ENCODE results near the gene PCOLCE2. TPM values are rescaled to one million over a fixed set of nuclear protein-coding genes. Genes with fewer than 3 reads are reported as not detected.
A peak's percentile ranks its signal among the peaks of the same experiment; 100 is the strongest.

PCOLCE2 gene
- total and polyA plus RNA-seq, 2 experiments from 2014 or later, result 45.4 to 46.4 TPM

- TF ChIP-seq EZH2 (IDR thresholded peaks at IDR 0.05; ENCODE audit: insufficient read depth, poor library complexity, severe bottlenecking) (no peak), EZH2phosphoT487 (IDR thresholded peaks at IDR 0.05; ENCODE audit: insufficient read depth, low read depth) (no peak)
- in situ Hi-C loops (cut with MboI), result no loop called here
- H3K36me3 ChIP-seq (ENCODE audit: low read depth), result no peaks in the 10 kb centered on the region
- H3K4me3 ChIP-seq, result no peak overlapping the region
- no peak overlapping the region for H3K9ac ChIP-seq
- H3K4me2 ChIP-seq (ENCODE audit: unreplicated experiment), result peak overlapping the region; percentile 21
- peaks cover 44% of the 10 kb centered on the region for H3K4me1 ChIP-seq (ENCODE audit: insufficient read depth)
- no peaks in the 10 kb centered on the region for H3K9me2 ChIP-seq (ENCODE audit: insufficient read depth)
- 18 to 24% methylated on average over 10 of the region's 10 CpGs for WGBS, 2 experiments (ENCODE audit: low coverage in 1 of 2, low lambda C conversion rate in 2 of 2, missing lambda C conversion rate in 2 of 2)
- peak; percentile 81 for DNase-seq
- no peaks in the 10 kb centered on the region for H3K27me3 ChIP-seq (replicated peaks; ENCODE audit: insufficient read depth)
- H3F3A ChIP-seq (ENCODE audit: insufficient read depth), result peaks cover 25% of the 10 kb centered on the region
- H2AFZ ChIP-seq, result no peak overlapping the region
- H4K20me1 ChIP-seq (ENCODE audit: insufficient read depth), result no peaks in the 10 kb centered on the region
- no peaks in the 10 kb centered on the region for H3K9me3 ChIP-seq (ENCODE audit: low read depth)
- H3K79me2 ChIP-seq (ENCODE audit: insufficient read depth), result no peaks in the 10 kb centered on the region
- H3K27ac ChIP-seq, result no peak overlapping the region
Observed at GRCh38 chr3:142853270-142854168, 35.4 kb downstream of the PCOLCE2 start.

DNA sequence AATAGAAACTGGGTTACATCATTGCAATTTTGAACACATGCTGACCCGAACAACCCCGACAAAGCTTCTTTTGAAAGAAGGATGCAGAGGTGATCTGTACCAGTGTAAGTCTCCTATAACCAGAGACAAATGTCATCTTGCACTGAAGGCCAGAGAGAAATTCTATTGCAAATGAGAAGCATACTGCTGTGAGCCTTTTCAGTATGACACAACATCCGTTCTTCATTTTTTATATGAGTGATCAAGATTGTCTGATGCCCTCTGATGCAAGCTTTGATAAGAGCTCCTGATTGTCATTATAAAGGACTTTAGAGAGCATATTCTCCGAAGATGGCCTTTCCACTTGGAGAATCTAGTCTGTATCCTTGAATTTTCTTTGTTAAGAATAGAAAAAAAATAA is 36.9 kb downstream of the PCOLCE2 start:
- peaks cover 44% of the 10 kb centered on the region for H3K4me1 ChIP-seq (ENCODE audit: insufficient read depth)
- no peak overlapping the region for H3K4me3 ChIP-seq
- TF ChIP-seq EZH2 (IDR thresholded peaks at IDR 0.05; ENCODE audit: insufficient read depth, poor library complexity, severe bottlenecking) (no peak), EZH2phosphoT487 (IDR thresholded peaks at IDR 0.05; ENCODE audit: insufficient read depth, low read depth) (no peak)
- H3K27ac ChIP-seq, result no peak overlapping the region
- peak; percentile 47 for DNase-seq
- no peaks in the 10 kb centered on the region for H3K9me3 ChIP-seq (ENCODE audit: low read depth)
- H3F3A ChIP-seq (ENCODE audit: insufficient read depth), result peaks cover 25% of the 10 kb centered on the region
- in situ Hi-C loops (cut with MboI), result no loop called here
- H3K4me2 ChIP-seq (ENCODE audit: unreplicated experiment), result no peak overlapping the region
- no peak overlapping the region for H3K9ac ChIP-seq
- H3K79me2 ChIP-seq (ENCODE audit: insufficient read depth), result no peaks in the 10 kb centered on the region
- no peak overlapping the region for H2AFZ ChIP-seq
- H4K20me1 ChIP-seq (ENCODE audit: insufficient read depth), result no peaks in the 10 kb centered on the region
- no peaks in the 10 kb centered on the region for H3K9me2 ChIP-seq (ENCODE audit: insufficient read depth)
- WGBS, 2 experiments (ENCODE audit: low coverage in 1 of 2, low lambda C conversion rate in 2 of 2, missing lambda C conversion rate in 2 of 2), result 17 to 25% methylated on average over 4 of the region's 4 CpGs
- no peaks in the 10 kb centered on the region for H3K27me3 ChIP-seq (replicated peaks; ENCODE audit: insufficient read depth)
- H3K36me3 ChIP-seq (ENCODE audit: low read depth), result no peaks in the 10 kb centered on the region

GRCh38 chr3:142850395-142851023 is 38.4 kb downstream of the PCOLCE2 start:
- TF ChIP-seq EZH2phosphoT487 (IDR thresholded peaks at IDR 0.05; ENCODE audit: insufficient read depth, low read depth) (no peak), EZH2 (IDR thresholded peaks at IDR 0.05; ENCODE audit: insufficient read depth, poor library complexity, severe bottlenecking) (no peak)
- H4K20me1 ChIP-seq (ENCODE audit: insufficient read depth), result no peaks in the 10 kb centered on the region
- in situ Hi-C loops (cut with MboI), result no loop called here
- H3K4me2 ChIP-seq (ENCODE audit: unreplicated experiment), result peak overlapping the region; percentile 59
- peaks cover 44% of the 10 kb centered on the region for H3K4me1 ChIP-seq (ENCODE audit: insufficient read depth)
- H3K79me2 ChIP-seq (ENCODE audit: insufficient read depth), result no peaks in the 10 kb centered on the region
- H3K27ac ChIP-seq, result peak overlapping the region; percentile 66
- no peaks in the 10 kb centered on the region for H3K27me3 ChIP-seq (replicated peaks; ENCODE audit: insufficient read depth)
- no peaks in the 10 kb centered on the region for H3K9me3 ChIP-seq (ENCODE audit: low read depth)
- H3F3A ChIP-seq (ENCODE audit: insufficient read depth), result peaks cover 25% of the 10 kb centered on the region
- H3K9ac ChIP-seq, result 0 out of 2 replicates have a peak overlapping the region, but pooled peaks have one; percentile 13
- no peaks in the 10 kb centered on the region for H3K36me3 ChIP-seq (ENCODE audit: low read depth)
- H3K4me3 ChIP-seq, result 0 out of 2 replicates have a peak overlapping the region, but pooled peaks have one; percentile 24
- 0% methylated on average over 2 of the region's 2 CpGs for WGBS, 2 experiments (ENCODE audit: low coverage in 1 of 2, low lambda C conversion rate in 2 of 2, missing lambda C conversion rate in 2 of 2)
- no peaks in the 10 kb centered on the region for H3K9me2 ChIP-seq (ENCODE audit: insufficient read depth)
- DNase-seq, result peak; percentile 96
- no peak overlapping the region for H2AFZ ChIP-seq

DNA sequence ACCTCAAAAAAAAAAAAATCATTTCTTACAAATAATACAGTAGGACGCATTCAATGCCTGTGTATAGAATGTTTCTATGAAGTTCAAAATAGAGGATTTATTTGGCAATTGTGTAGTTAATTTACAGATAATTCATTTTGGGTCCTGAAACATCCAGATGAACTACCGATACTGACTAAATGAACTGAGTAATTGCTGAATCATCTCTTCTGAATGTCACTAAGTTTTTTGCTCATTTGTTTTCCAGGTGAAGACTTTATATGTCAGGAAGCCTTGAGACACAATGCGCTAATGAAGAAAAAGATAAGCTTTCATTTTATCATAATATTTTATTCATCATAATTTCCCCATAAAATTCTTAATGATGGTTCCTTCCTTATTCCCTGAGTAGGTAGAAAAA is 39.7 kb downstream of the PCOLCE2 start:
- no peaks in the 10 kb centered on the region for H3K27me3 ChIP-seq (replicated peaks; ENCODE audit: insufficient read depth)
- in situ Hi-C loops (cut with MboI), result no loop called here
- no peaks in the 10 kb centered on the region for H3K79me2 ChIP-seq (ENCODE audit: insufficient read depth)
- H3K4me2 ChIP-seq (ENCODE audit: unreplicated experiment), result no peak overlapping the region
- H3K9me3 ChIP-seq (ENCODE audit: low read depth), result no peaks in the 10 kb centered on the region
- H3K36me3 ChIP-seq (ENCODE audit: low read depth), result no peaks in the 10 kb centered on the region
- no peak overlapping the region for H3K9ac ChIP-seq
- H3K27ac ChIP-seq, result no peak overlapping the region
- H3K4me3 ChIP-seq, result no peak overlapping the region
- peaks cover 42% of the 10 kb centered on the region for H3K4me1 ChIP-seq (ENCODE audit: insufficient read depth)
- H3K9me2 ChIP-seq (ENCODE audit: insufficient read depth), result no peaks in the 10 kb centered on the region
- no peaks in the 10 kb centered on the region for H4K20me1 ChIP-seq (ENCODE audit: insufficient read depth)
- WGBS, 2 experiments (ENCODE audit: low coverage in 1 of 2, low lambda C conversion rate in 2 of 2, missing lambda C conversion rate in 2 of 2), result 60 to 65% methylated on average over 3 of the region's 3 CpGs
- no peak overlapping the region for H2AFZ ChIP-seq
- TF ChIP-seq EZH2 (IDR thresholded peaks at IDR 0.05; ENCODE audit: insufficient read depth, poor library complexity, severe bottlenecking), result no peak
- no peak for TF ChIP-seq EZH2phosphoT487 (IDR thresholded peaks at IDR 0.05; ENCODE audit: insufficient read depth, low read depth)
- DNase-seq, result peak; percentile 12
- H3F3A ChIP-seq (ENCODE audit: insufficient read depth), result peaks cover 25% of the 10 kb centered on the region

All from GM23248 (cell line).